Activated T-helper 9 cell treated with anti-CD3 and anti-CD28 coated beads, Interleukin-2, amount 50 U/mL, for 16 hours (primary cell): ENCODE measurements around the gene MICALL2.

Experiments used
- DNase-seq: peaks from one replicate; pipeline ENCODE4 v3.0.0-alpha.2; 2020; ENCODE audit warnings: low read depth

The MICALL2 gene

GRCh38 chr7:1392556-1392955, 66.7 kb downstream of the MICALL2 start:
- DNase-seq = no peak

GRCh38 chr7:1391449-1391848, 67.8 kb downstream of the MICALL2 start:
- DNase-seq = no peak

GRCh38 chr7:1388703-1389335, 70.5 kb downstream of the MICALL2 start:
- no peak for DNase-seq

- no peak for DNase-seq
These were observed 71.1 kb downstream of the MICALL2 start for GRCh38 chr7:1388021-1388702.

GRCh38 chr7:1387261-1387660, 72.0 kb downstream of the MICALL2 start:
- no peak for DNase-seq

- no peak for DNase-seq
These were observed 72.5 kb downstream of the MICALL2 start for GRCh38 chr7:1386623-1387220.

- no peak for DNase-seq
These were observed 73.3 kb downstream of the MICALL2 start for GRCh38 chr7:1385809-1386622.

GRCh38 chr7:1385086-1385808, 74.0 kb downstream of the MICALL2 start:
- DNase-seq = no peak
